ENCODE measurements around the gene KRTAP2-1. TPM values are rescaled to one million over a fixed set of nuclear protein-coding genes. Genes with fewer than 3 reads are reported as not detected.

KRTAP2-1 gene
- total RNA-seq, 2 experiments from 2014 or later: not detected

DNA sequence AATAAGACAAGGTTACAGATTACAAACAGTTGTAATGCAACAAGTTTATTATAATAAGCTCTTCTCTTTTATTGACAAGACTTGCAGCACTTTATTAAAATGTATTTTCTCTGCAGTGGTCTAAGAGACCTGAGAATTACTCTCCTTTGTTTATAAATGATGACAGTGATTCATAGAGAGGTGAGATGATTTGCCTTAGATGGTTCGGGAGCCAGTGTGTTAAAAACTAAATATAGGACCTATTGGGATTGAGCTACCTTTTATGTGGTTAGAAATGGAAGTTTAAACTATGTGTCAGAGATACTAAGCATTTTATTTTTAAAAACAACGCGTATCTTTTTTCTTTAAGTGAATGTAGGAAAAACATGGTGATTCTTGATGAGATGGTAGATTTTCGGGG lies 50.3 kb downstream of the KRTAP2-1 start:
- Mint-ChIP-seq H3K9me3 (no peaks in the 10 kb centered on the region), H3K27me3 (peaks cover 43% of the 10 kb centered on the region), H3K36me3 (ENCODE audit: low read depth) (no peaks in the 10 kb centered on the region), H3K4me1 (no peaks in the 10 kb centered on the region), H3K27ac (no peak overlapping the region), H3K4me3 (no peak overlapping the region)
- ChIA-PET POLR2A (no interaction called here), CTCF (no interaction called here)
- no peak for DNase-seq

Other genes with a start within 250 kb of the KRTAP2-1 start
- gene KRT28, start 247.4 kb downstream of the KRTAP2-1 start, total RNA-seq: not detected
- gene KRT10, start 224.7 kb downstream of the KRTAP2-1 start, total RNA-seq: 10 to 100 TPM; 20.7 to 22.0 TPM
- not detected for gene KRT12, start 180.1 kb downstream of the KRTAP2-1 start, total RNA-seq
- gene KRT20, start 162.1 kb downstream of the KRTAP2-1 start, total RNA-seq: not detected
- not detected for gene KRT23, start 109.7 kb downstream of the KRTAP2-1 start, total RNA-seq
- gene KRT39, start 80.4 kb downstream of the KRTAP2-1 start, total RNA-seq: not detected
- not detected for gene KRT40, start 63.0 kb downstream of the KRTAP2-1 start, total RNA-seq
- gene KRTAP3-3, start 53.2 kb downstream of the KRTAP2-1 start, total RNA-seq: not detected
- gene KRTAP3-2, start 47.4 kb downstream of the KRTAP2-1 start, total RNA-seq: not detected
- gene KRTAP3-1, start 38.2 kb downstream of the KRTAP2-1 start, total RNA-seq: not detected
- not detected for gene KRTAP1-5, start 20.1 kb downstream of the KRTAP2-1 start, total RNA-seq
- not detected for gene KRTAP1-4, start 17.1 kb downstream of the KRTAP2-1 start, total RNA-seq
- gene KRTAP1-3, start 12.4 kb downstream of the KRTAP2-1 start, total RNA-seq: not detected
- not detected for gene KRTAP1-1, start 5.9 kb downstream of the KRTAP2-1 start, total RNA-seq
- not detected for gene KRTAP2-2, start 7.9 kb upstream of the KRTAP2-1 start, total RNA-seq
- gene KRTAP2-3, start 12.8 kb upstream of the KRTAP2-1 start, total RNA-seq: not detected
- gene KRTAP2-4, start 18.6 kb upstream of the KRTAP2-1 start, total RNA-seq: not detected
- not detected for gene KRTAP4-7, start 36.8 kb upstream of the KRTAP2-1 start, total RNA-seq
- gene KRTAP4-8, start 50.8 kb upstream of the KRTAP2-1 start, total RNA-seq: not detected
- gene KRTAP4-16, start 54.9 kb upstream of the KRTAP2-1 start, total RNA-seq: not detected
- not detected for gene KRTAP4-9, start 58.1 kb upstream of the KRTAP2-1 start, total RNA-seq
- not detected for gene KRTAP4-11, start 71.1 kb upstream of the KRTAP2-1 start, total RNA-seq
- not detected for gene KRTAP4-12, start 76.9 kb upstream of the KRTAP2-1 start, total RNA-seq
- not detected for gene KRTAP4-6, start 93.2 kb upstream of the KRTAP2-1 start, total RNA-seq
- not detected for gene KRTAP4-5, start 102.5 kb upstream of the KRTAP2-1 start, total RNA-seq
- not detected for gene KRTAP4-4, start 113.4 kb upstream of the KRTAP2-1 start, total RNA-seq
- gene KRTAP4-3, start 120.9 kb upstream of the KRTAP2-1 start, total RNA-seq: not detected
- not detected for gene KRTAP4-2, start 130.9 kb upstream of the KRTAP2-1 start, total RNA-seq
- not detected for gene KRTAP4-1, start 137.6 kb upstream of the KRTAP2-1 start, total RNA-seq
- not detected for gene KRTAP9-1, start 142.6 kb upstream of the KRTAP2-1 start, total RNA-seq
- gene KRTAP9-2, start 179.3 kb upstream of the KRTAP2-1 start, total RNA-seq: not detected
- not detected for gene KRTAP9-3, start 185.1 kb upstream of the KRTAP2-1 start, total RNA-seq
- gene KRTAP9-8, start 190.7 kb upstream of the KRTAP2-1 start, total RNA-seq: not detected
- gene KRTAP9-4, start 202.4 kb upstream of the KRTAP2-1 start, total RNA-seq: not detected
- not detected for gene KRTAP9-9, start 208.1 kb upstream of the KRTAP2-1 start, total RNA-seq
- not detected for gene KRTAP9-6, start 218.1 kb upstream of the KRTAP2-1 start, total RNA-seq
- not detected for gene KRTAP9-7, start 228.4 kb upstream of the KRTAP2-1 start, total RNA-seq

Data from activated CD4-positive, alpha-beta memory T cell treated with anti-CD3 and anti-CD28 coated beads, Interleukin-2, amount 10 ng/mL, durations not matched to agents 7 days and 5 days (primary cell).